K562 (cell line): ENCODE measurements around the gene TPD52L2. TPM values are rescaled to one million over a fixed set of nuclear protein-coding genes. Genes with fewer than 3 reads are reported as not detected.

Experiments
- ARID4B ChIP-seq: sonication (generic); formaldehyde crosslinking; IDR thresholded peaks from 2 replicates; pipeline ENCODE4 v1.8.0; 2022; ENCODE audit warnings: mild to moderate bottlenecking, missing genetic modification reagents
- CAMTA2 ChIP-seq: fragments of 250-450 bp; sonication (Bioruptor Pico); conservative IDR thresholded peaks from 2 replicates; pipeline ENCODE4 v1.5.1; 2022
- CBFA2T2 ChIP-seq: fragments of 450-650 bp; conservative IDR thresholded peaks from 2 replicates; pipeline ENCODE4 v1.6.1; 2017; ENCODE audit warnings: mild to moderate bottlenecking
- CCAR2 ChIP-seq: fragments of 200-400 bp; formaldehyde crosslinking; IDR thresholded peaks from 2 replicates; pipeline ENCODE4 v1.6.1; 2017; ENCODE audit warnings: mild to moderate bottlenecking, low read depth, low read length
- CCNT2 ChIP-seq: IDR thresholded peaks from 2 replicates; pipeline ENCODE4 v1.6.1; 2011; ENCODE audit warnings: borderline replicate concordance, low read depth, mild to moderate bottlenecking, moderate library complexity, mixed read lengths, low read length; ENCODE audit not compliant: insufficient read length; ENCODE audit errors: extremely low read depth
- ETV6 ChIP-seq, 3 experiments: fragments of 150-350 bp in 1 of 3; sonication (generic) in 1 of 3; formaldehyde crosslinking in 1 of 3; IDR thresholded peaks; 2 replicates each; pipeline versions ENCODE4 v1.6.1 to v1.8.0; 2014 to 2022; ENCODE audit warnings: borderline replicate concordance in 2 of 3, low read depth in 2 of 3, antibody characterized with exemption in 1 of 3, low read length in 1 of 3, mild to moderate bottlenecking in 1 of 3, missing genetic modification reagents in 1 of 3
- GTF2A2 ChIP-seq: IDR thresholded peaks from 2 replicates; pipeline ENCODE4 v1.6.1; 2016; ENCODE audit warnings: mild to moderate bottlenecking, missing genetic modification characterization, missing compliant biosample characterization
- KDM1A ChIP-seq, 2 experiments: fragments of 450-650 bp; IDR thresholded peaks; 2 replicates each; pipeline ENCODE4 v1.6.1; 2016; ENCODE audit warnings: mild to moderate bottlenecking in 2 of 2
- KDM4B ChIP-seq, 2 experiments: fragments of 450-650 bp in 1 of 2; sonication (generic) in 1 of 2; IDR thresholded peaks; 2 replicates each; pipeline ENCODE4 v1.6.1; 2016 to 2017; ENCODE audit warnings: borderline replicate concordance in 2 of 2, antibody characterized with exemption in 1 of 2, low read depth in 1 of 2, mild to moderate bottlenecking in 1 of 2
- MLLT1 ChIP-seq, 2 experiments: fragments of 450-650 bp; IDR thresholded peaks; 2 replicates each; pipeline ENCODE4 v1.6.1; 2016
- PHF21A ChIP-seq: fragments of 450-650 bp; IDR thresholded peaks from 2 replicates; pipeline ENCODE4 v1.6.1; 2017; ENCODE audit warnings: low read depth, borderline replicate concordance
- SAP30 ChIP-seq: fragments of 200-600 bp; sonication (generic); IDR thresholded peaks from 2 replicates; pipeline ENCODE4 v1.6.1; 2012; ENCODE audit warnings: borderline replicate concordance, low read depth, mild to moderate bottlenecking, moderate library complexity, low read length, control low read depth, inconsistent platforms; ENCODE audit not compliant: insufficient read depth, poor library complexity, severe bottlenecking
- SFPQ ChIP-seq: fragments of 200-400 bp; formaldehyde crosslinking; IDR thresholded peaks from 2 replicates; pipeline ENCODE4 v1.6.1; 2017; ENCODE audit warnings: mild to moderate bottlenecking, low read depth, low read length, moderate library complexity
- SMAD1 ChIP-seq: fragments of 150-350 bp; IDR thresholded peaks from 2 replicates; pipeline ENCODE4 v1.6.1; 2014; ENCODE audit warnings: low read length, low read depth; ENCODE audit not compliant: partially characterized antibody
- SRSF9 ChIP-seq: fragments of 200-400 bp; formaldehyde crosslinking; IDR thresholded peaks from 2 replicates; pipeline ENCODE4 v1.6.1; 2017; ENCODE audit warnings: low read depth, low read length, borderline replicate concordance
- ZBTB1 ChIP-seq: sonication (generic); formaldehyde crosslinking; IDR thresholded peaks from 2 replicates; pipeline ENCODE4 v1.8.1; 2023; ENCODE audit warnings: missing genetic modification reagents, low read depth, mild to moderate bottlenecking, borderline replicate concordance
- ZNF143 ChIP-seq: sonication (generic); formaldehyde crosslinking; IDR thresholded peaks from 2 replicates; pipeline ENCODE4 v1.9.0; 2022; ENCODE audit warnings: mild to moderate bottlenecking, missing genetic modification reagents
- ZSCAN29 ChIP-seq: fragments of 450-650 bp; IDR thresholded peaks from 2 replicates; pipeline ENCODE4 v1.6.1; 2017
- polyA plus RNA-seq, 8 experiments: library from polyadenylated mRNA; depleted of rRNA in 4 of 8; stranded (reverse) in 5 of 8; unstranded in 3 of 8; fragments of >200 nt; fragmentation: Nextera tagmentation in 2 of 8; fragmentation: Illumina TruSeq in 1 of 8; extraction: Ambion mirVana in 2 of 8; extraction: Trizol in 1 of 8; gene quantifications; 2 replicates each; pipeline versions ENCODE4 v1.2.1 to v1.2.3, GENCODE V29; 2011 to 2014; ENCODE audit warnings: inconsistent platforms in 1 of 8, missing spikeins in 1 of 8
- total RNA-seq, 7 experiments: library from RNA; depleted of rRNA in 6 of 7; stranded (reverse); fragments of >200 nt in 6 of 7; fragmentation: Illumina TruSeq in 2 of 7; extraction: Trizol in 2 of 7; gene quantifications; 2 replicates each; pipeline versions ENCODE4 v1.2.1 to v1.2.3, GENCODE V29; 2011 to 2021; ENCODE audit warnings: low replicate concordance in 1 of 7

TPD52L2 gene
- total and polyA plus RNA-seq, 9 of the 15 experiments (the other 6 are each of a cell fraction or from before 2014, with no cell fraction given): 1.9 to 117 (median 74.6) TPM

GRCh38 chr20:63864978-63865640, at the start of gene TPD52L2 (continued):
- no peak for TF ChIP-seq CCAR2
- no peak for TF ChIP-seq SRSF9
- TF ChIP-seq KDM1A (IDR thresholded peaks at IDR 0.05): no peak
- 0 out of 2 replicates have a peak, but pooled peaks have one; percentile 25 for TF ChIP-seq CBFA2T2
- TF ChIP-seq ETV6 (IDR thresholded peaks at IDR 0.05; ENCODE audit: borderline replicate concordance in 1 of 2, low read depth in 2 of 2, low read length in 1 of 2): peak in 1 of 2 experiments; percentile 39; a peak in 1 of 4 replicates
- TF ChIP-seq ETV6 (CRISPR knock-in tag; IDR thresholded peaks at IDR 0.05; ENCODE audit: borderline replicate concordance): no peak
- no peak for TF ChIP-seq GTF2A2 (tag)
- TF ChIP-seq MLLT1 (IDR thresholded peaks at IDR 0.05): peak; percentile 32 to 78; a peak in 2 of 4 replicates
- peak in 1 of 2 experiments; percentile 78; a peak in 1 of 4 replicates for TF ChIP-seq KDM4B (IDR thresholded peaks at IDR 0.05; ENCODE audit: borderline replicate concordance in 2 of 2, low read depth in 1 of 2)
- TF ChIP-seq ZBTB1 (CRISPR knock-in tag): no peak
- 0 out of 2 replicates have a peak, but pooled peaks have one; percentile 32 for TF ChIP-seq ZSCAN29
- peak; percentile 76 for TF ChIP-seq ARID4B (CRISPR knock-in tag)
- TF ChIP-seq SMAD1: no peak
- TF ChIP-seq ZNF143: no peak
- TF ChIP-seq CAMTA2 (CRISPR knock-in tag): no peak
- no peak for TF ChIP-seq PHF21A
- TF ChIP-seq SFPQ: no peak
- TF ChIP-seq SAP30: peak; percentile 80
- peak; percentile 78 for TF ChIP-seq CCNT2
